NB4 (cell line): ENCODE measurements around the gene PCDH11X.
A peak's percentile ranks its signal among the peaks of the same experiment; 100 is the strongest.
"Not testable (repeated sequence)": the region's sequence is repeated elsewhere in the genome, so short reads cannot be mapped to it uniquely, and the experiment has no call there.

Experiments used
- DNase-seq: peaks from one replicate; pipeline ENCODE4 v3.0.0; 2010; ENCODE audit warnings: low read depth
- H3K4me3 ChIP-seq: one replicate; pipeline ENCODE4 v1.5.1; 2011; ENCODE audit warnings: mild to moderate bottlenecking, low read depth, low read length, moderate library complexity

Gene PCDH11X

GRCh38 chrX:91779135-91779534 is at the start of gene PCDH11X:
Gene PCDH11X (plus strand): TSS chrX:91779375. CDS start chrX:91835505, 56,130 bp downstream.
- H3K4me3 ChIP-seq, DNase-seq: not testable (repeated sequence)

GRCh38 chrX:91747446-91747845 is 31.7 kb upstream of the PCDH11X start:
- DNase-seq: not testable (repeated sequence)

GRCh38 chrX:91753022-91753421 is 26.2 kb upstream of the PCDH11X start:
- not testable (repeated sequence) for DNase-seq, H3K4me3 ChIP-seq

More at GRCh38 chrX:91747446-91747845, 31.7 kb upstream of the PCDH11X start:
- H3K4me3 ChIP-seq: not testable (repeated sequence)

GRCh38 chrX:91770619-91771488 is 8.3 kb upstream of the PCDH11X start:
- not testable (repeated sequence) for DNase-seq, H3K4me3 ChIP-seq

GRCh38 chrX:91773943-91774342 is 5.2 kb upstream of the PCDH11X start:
- H3K4me3 ChIP-seq: not testable (repeated sequence)
- peak; percentile 1 for DNase-seq

GRCh38 chrX:91780008-91780407 is 833 bp downstream of the PCDH11X start:
- H3K4me3 ChIP-seq, DNase-seq: not testable (repeated sequence)

GRCh38 chrX:91780698-91781097 is 1.5 kb downstream of the PCDH11X start:
- not testable (repeated sequence) for H3K4me3 ChIP-seq, DNase-seq

GRCh38 chrX:91781553-91782298 is 2.6 kb downstream of the PCDH11X start:
- not testable (repeated sequence) for DNase-seq, H3K4me3 ChIP-seq

- DNase-seq, H3K4me3 ChIP-seq: not testable (repeated sequence)
Measured at GRCh38 chrX:91782825-91783224, 3.6 kb downstream of the PCDH11X start.

- DNase-seq, H3K4me3 ChIP-seq: not testable (repeated sequence)
Measured at GRCh38 chrX:91817537-91817936, 38.4 kb downstream of the PCDH11X start.

GRCh38 chrX:91825321-91825720 is 46.1 kb downstream of the PCDH11X start:
- DNase-seq, H3K4me3 ChIP-seq: not testable (repeated sequence)
